Kasumi-1 (cell line): Measurements from ENCODE around the gene IFI27L2.

Experiments used
- DNase-seq, 2 experiments: peaks; one replicate each; lab custom pipeline; 2025; lab: John Stamatoyannopoulos, UW

The IFI27L2 gene

DNA sequence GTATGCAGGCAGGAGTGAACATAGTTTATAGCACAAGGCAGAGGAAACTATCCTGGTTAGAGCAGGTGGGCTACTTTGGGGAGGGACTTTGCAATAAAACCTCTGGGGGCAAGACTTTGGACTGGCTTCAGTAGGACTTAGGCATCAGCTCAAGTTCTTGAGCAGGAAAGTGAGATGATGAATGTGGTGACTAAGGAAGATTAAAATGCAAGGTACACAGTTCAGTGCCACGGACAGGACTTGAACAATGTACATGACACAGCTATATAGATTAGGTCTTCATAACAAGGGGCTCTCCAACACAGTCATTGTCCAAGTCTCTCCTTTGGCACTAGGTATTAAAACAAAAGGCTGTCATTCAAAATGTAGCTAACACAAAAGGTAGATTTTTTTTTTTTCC is 23.3 kb upstream of the IFI27L2 start:
- no peak for DNase-seq

DNA sequence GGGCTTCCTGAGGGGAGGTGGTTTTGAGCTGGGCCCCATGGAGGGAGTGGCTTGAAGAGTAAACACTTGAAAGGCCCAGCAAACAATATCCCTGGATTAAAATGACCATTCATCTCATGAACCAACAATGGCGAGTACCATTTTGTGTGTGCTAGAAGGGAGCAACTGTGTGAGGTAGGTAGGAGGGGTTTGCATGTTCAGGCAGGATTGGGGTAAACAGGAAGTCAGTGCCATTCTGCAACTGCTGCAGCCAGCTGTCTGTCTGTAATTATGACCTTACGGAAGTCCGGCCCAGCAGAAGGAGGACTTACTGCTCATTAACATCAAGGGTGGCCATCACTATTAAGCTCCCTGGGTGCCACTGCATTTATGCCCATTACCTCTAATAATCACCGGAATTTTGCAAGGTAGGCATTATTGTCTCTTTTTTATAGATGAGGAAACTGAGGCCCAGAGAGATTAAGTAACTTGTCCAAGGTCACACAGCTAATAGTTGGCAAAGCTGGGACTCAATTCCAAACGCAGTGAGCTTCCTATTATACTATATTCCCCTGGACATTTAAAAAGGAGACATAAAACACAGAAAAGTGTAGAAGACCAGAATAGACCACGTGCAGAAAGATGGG is 16.6 kb upstream of the IFI27L2 start:
- DNase-seq, result no peak

DNA sequence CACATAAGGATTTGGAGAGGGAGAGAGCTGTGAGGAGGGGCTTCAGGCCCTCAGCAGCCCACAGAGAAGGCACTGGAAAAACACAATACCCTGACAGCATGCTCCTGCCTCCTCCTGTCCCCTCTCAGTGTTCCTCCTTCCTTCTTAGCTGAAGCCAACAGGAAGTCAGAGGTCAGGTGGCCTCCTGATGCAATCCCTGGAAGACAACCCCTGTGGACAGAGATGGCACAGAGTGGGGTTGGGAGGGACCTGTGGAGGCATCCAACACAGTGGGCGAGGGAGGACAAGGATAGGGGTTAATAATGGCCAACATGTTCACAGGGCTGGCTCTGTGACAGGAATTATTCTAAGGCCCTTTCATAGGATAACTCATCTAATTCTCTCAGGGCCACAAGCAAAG is 15.4 kb upstream of the IFI27L2 start:
- DNase-seq, result peak; percentile 17 to 32

DNA sequence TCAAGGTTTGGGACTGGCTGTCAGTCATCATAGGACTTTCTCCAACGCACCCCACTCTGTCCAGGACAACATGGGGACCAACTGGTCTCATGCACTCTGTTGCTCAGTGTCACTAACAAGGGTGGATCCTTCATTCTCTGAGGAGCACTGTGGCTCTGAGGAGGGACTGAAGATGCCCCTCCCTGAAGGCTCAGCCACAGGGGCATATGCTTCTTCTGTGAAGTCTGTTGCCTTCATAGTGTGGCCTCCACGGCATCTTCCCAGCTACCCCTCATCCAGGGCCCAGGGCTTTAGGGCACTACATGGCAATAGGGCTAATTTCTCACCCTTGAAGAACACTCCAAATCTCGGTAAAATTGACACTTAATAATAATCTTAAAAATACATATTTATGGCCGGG is 14.3 kb upstream of the IFI27L2 start:
- DNase-seq, result no peak

DNA sequence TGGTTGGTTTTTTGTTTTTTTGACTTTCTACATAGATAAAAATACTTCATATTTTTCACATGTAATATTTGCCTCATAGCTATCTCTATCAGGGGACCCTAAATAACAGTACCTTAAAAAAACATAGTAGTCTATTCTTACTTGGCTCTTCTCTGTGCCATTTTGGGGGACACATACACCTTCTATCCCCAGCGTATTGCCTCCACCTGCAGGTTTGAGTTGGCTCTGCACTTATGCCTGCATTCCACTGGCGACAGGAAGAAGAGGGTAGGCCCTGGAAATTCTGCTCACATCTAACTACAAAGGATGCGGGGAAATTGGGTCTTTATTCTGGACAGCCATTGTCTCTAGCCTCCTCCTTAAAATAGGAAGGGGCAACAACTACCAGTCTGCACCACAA is 13.8 kb upstream of the IFI27L2 start:
- DNase-seq, result peak; percentile 10 to 23

DNA sequence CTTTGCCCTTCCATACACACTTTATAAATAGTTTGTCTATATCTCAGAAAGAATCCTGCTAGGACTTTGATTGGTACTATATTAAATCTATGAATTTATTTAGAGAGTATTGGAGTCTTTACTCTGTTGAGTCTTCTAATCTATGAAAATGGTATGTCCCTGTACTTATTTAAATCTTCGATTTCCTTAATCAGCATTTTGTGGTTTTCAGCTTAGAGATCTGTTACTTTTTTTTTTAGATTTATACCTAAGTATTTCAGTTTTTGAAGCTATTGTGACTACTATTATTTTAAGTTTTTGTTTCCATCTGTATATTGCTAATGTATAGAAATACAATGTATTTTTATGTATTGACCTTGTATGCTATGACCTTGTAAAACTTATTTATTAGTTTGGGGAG is 13.4 kb upstream of the IFI27L2 start:
- DNase-seq, result no peak

DNA sequence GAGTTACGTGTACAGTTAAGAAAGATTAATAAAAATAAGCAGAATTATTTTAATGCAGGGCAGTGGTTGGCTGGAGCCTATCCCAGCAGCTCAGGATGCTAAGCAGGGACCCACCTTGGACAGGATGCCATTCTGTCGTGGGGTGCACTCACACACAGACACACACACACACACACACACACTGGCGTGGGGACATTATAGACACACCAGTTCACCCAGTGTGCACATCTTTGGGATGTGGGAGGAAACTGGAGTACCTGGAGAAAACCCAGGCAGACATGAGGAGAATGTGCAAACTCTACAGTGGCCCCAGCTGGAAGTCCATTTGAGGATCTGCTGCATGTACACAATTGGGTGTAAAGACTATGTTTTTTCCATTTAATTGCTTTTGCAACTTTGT is 12.8 kb upstream of the IFI27L2 start:
- DNase-seq, result no peak

DNA sequence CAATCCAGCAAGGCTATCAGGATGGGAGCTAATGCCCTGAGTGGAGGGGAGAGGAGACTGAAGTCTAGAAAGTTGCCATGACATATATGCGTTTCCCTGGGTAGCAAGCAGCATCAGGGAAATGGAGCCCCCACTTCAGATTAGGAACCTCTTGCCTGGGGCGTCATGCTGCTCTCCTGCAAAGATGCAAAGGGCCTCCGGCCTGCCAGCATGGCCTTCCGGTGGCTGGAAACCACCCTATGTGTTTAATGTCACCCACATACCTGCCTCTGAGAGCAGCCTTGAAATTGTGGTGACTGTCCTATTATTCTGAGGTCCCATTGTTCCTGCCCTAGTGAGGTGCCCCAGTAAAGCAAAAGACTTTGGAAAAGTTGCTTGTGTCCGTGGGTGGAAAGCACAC is 10.0 kb upstream of the IFI27L2 start:
- no peak for DNase-seq

DNA sequence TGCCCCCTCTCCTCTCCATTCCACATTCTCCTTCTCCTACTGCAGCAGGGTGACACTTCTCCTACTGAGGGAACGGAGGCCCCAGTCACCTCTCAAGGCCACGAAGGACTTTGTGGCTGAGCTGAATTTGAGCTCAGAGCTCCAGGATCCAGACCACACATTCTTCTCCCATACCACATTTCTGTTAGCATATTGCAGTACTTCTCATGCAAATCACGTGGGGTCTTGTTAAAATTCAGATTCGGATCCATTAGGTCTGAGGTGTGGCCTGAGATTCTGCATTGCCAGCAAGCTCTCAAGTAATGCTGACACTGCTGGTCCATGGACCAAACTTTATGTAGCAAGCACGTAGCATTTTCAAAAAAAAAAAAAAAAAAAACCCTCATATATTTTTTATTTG is 9.6 kb upstream of the IFI27L2 start:
- DNase-seq, result no peak

DNA sequence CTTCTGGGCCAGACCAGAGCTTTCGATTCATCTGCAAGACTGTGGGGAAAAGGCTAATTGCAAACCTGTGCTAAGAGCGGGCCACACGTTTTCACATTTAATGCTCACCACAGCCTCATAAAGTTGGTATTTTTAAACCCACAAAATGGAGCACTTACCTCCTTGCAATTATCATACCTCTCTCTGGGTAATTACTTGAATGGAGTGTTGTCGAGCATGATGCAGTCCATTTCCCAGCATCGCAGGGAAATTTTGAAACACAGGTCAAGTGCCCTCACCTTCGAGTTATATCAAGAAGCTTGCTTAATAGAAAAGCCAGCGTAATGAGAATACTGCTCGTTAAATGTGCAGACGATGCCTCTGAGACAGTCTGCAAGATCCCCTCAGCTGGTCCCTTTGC is 8.8 kb upstream of the IFI27L2 start:
- no peak for DNase-seq

DNA sequence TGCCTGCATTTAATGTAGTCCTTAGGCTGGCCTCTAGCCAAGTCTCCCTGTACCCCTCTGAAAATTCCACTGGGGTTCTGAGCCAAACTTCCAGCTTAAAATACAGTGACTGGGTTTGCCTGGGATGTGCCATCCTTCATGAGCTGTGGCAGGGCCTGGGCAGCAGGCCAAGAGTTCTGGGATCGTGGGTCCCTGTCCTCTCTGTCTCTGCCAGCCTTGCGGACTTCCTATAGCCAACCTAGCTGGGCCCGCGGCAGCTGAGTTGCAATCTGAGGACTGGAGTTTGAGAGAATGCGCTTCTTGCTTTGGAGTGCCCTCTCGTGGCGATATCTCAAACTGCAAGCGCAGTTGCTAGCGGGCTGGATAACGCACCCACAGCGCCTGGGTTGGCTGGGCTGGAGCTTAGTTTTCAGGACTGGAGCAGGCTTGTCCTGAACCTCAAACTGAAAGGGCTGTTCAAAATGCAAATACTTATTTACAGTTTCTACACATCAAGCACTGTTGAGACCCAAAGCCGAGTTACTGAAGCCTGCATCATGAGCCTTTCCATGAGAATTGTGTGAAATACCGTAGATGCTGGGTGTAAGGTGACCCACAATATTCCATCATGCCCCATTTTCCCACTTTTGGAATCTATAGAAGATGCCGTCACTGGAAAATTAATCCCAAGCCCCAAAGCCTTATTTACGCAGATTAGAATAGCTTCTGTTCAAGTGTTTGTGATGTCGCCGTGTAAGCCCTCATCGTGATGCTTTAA is 7.3 kb upstream of the IFI27L2 start:
- peak; percentile 86 to 90 for DNase-seq

DNA sequence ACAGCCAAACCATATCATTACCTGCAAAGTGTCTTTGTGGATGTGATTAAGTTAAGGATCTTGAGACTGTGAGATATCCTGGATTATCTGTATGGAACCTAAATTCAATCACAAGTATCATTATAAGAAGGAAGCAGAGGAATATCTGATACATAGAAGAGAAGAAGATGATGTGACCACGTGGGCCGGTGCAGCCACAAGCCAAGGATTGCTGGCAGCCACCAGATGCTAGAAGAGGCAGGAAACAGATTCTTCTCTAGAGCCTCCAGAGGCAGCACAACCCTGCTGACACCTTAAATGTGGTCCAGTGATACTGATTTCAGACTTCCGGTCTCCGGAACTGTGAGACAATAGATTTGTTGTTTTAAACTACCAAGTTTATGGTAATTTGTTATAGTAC is 6.1 kb upstream of the IFI27L2 start:
- DNase-seq, result no peak

DNA sequence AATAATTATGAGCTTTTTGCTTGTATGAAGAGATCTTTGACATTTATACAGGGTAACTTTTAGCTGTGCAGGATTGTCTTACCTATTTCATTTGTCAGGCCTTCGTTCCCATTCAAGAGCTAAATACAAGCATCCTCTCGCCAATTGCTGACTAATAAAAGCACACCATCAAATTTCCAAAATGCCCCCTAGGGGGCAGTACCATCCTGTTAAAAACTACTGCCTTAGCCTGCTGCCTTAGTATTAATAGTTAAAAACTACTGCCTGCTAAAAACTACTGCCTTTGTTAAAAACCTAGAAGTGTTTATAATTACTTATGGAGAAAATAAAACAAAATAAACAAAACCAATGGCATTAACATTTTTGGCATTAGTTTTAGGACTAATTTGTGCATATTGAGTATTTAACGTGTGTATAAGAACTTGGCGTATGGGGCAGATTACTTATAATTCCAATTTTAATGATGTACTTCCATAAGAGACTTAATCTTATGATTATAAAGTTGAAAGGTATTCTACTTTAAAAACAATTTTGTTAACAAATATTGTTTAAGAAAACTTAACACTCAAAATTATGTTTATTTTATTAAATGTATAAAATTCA is 3.0 kb upstream of the IFI27L2 start:
- DNase-seq, result peak; percentile 82 to 85

DNA sequence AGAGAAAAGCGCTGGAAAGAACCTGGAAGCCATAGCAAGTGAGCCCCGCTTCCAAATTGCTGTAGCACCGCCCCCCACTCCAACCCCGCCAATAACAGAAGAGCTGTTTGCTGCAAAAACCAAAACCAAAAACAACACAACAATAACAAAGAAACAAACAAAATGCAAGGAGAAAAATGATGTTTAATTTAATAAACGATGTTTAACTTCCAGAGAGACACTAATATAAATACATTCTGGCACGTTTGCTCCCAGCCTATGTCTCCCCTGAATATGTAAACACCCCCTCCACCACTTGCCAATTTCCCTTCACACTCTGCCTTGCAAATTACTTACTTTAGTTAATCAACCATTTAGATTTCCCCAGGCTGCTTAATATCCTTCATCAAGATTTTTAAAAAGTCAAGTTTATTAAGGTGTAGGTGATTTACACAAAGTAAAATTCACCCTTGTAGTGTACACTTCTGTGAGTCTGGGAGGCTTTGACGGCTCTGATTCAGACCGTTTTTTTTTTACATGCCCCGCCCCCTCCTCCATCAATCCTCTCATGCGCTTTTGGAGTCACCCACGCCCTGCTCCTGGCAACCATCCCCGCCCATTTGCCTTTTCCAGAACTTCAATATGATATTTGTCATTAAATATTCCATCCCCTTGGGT is 482 bp upstream of the IFI27L2 start:
- peak; percentile 2 to 45 for DNase-seq

DNA sequence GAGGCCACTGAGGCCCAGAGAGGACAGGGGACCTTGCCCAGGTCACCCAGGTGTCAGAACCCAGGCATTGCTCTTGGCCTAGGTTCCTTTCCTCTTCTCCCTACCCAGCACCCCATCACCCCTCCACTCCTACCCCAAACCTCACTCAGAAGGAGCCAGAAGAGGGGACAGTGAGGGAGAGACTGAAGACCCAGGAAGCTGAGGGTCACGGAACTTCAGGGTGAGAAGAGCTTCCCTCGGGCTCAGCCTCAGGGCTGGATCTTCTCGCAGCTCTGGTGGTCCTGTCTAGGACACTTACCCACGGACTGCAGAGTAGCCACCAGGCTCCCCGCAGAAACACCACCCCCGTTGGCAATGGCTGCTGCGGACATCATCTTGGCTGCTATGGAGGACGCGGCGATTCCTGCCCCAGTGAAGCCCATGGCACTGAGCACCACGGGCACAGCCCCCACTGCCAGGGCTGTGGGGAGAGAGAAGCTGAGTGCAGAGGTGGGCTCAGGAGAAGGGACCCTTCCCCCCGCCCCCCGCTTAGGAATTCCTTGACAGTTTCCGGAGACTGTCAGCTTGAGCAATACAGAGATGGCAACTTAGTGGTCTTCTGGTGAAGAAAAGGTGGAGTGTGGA is 1.1 kb downstream of the IFI27L2 start:
- no peak for DNase-seq

DNA sequence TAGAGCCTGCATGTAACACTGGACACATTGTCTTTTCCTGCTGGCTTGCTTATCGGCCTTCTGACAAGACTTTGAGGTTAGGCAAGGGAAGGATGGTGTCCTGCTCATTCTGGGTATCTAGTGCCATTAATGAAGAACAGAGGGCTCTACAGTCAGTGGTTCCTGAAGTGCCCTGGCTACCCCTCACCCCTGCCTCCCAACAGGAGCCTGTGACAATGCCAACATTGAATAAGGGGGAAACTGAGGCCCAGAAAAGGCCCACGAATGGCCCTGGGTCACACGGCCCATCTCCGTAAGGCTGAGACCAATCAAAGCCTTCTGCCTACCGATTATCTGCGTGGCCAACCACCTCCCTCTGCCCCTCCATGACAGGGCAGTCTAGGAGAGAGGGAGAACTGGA is 2.1 kb downstream of the IFI27L2 start:
- no peak for DNase-seq

DNA sequence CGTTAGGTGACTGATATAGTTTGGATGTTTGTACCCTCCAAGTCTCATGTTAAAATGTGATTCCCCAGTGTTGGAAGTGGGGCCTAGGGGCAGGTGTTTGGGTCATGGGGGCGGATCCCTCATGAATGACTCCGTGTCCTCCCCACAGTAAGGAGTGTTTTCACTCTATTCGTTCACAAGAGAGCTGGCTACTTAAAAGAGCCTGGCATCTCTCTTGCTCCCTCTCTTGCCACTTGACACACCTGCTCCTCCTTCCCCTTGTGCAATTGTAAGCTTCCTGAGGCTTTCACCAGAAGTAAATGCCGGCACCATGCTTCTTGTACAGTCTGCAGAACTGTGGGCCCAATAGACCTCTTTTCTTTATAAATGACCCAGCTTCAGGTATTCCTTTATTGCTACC is 2.6 kb downstream of the IFI27L2 start:
- no peak for DNase-seq

DNA sequence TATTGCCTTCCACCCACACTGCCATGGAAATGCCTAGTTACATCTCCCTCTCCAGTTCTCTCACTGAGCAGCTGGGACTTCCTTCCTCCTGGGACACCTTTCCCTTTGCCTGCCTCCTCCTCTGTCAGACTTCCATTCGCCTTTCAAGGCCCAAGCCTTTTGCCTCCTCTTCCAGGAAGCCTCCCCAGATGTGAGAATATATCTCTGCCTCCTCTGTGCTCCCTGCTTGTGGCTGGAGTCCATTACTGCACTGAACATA is 3.1 kb downstream of the IFI27L2 start:
- DNase-seq, result no peak

DNA sequence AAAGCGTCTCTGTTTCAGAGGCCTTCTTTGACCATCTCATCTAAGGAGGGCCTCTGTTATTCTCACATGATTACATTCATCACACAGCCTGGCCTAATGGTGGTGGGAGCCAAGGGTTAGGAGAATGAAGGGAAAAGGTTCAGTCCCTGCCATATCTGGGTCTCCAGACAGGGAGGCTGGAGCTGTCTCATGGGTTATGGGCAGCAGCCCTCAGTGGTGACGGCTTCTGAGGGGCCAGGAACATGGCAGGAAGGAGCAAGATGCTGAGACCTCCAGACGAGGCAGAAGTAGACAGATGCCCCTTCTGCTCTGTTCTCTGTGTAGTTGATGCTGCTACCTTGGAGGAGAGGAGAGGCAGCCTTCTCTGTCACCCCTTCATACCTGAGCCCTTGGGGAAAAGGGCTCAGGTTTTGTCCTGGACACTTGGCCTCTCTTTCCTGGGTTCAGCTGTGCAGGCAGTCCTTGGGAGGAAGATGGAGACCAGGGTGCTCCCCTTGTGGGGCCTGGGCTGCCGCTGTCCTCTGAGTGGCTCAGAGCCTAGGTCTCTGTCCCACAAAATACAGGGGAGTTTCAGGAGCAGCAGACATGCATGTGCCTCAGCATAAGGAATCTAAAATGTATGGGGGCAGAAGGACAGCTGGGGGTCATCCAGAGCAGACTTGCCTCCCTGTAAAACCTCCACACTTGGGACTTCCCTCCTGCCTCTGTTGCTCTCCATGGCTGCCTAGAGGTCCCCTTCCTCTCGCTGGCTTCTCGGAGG is 3.6 kb downstream of the IFI27L2 start:
- DNase-seq, result no peak

DNA sequence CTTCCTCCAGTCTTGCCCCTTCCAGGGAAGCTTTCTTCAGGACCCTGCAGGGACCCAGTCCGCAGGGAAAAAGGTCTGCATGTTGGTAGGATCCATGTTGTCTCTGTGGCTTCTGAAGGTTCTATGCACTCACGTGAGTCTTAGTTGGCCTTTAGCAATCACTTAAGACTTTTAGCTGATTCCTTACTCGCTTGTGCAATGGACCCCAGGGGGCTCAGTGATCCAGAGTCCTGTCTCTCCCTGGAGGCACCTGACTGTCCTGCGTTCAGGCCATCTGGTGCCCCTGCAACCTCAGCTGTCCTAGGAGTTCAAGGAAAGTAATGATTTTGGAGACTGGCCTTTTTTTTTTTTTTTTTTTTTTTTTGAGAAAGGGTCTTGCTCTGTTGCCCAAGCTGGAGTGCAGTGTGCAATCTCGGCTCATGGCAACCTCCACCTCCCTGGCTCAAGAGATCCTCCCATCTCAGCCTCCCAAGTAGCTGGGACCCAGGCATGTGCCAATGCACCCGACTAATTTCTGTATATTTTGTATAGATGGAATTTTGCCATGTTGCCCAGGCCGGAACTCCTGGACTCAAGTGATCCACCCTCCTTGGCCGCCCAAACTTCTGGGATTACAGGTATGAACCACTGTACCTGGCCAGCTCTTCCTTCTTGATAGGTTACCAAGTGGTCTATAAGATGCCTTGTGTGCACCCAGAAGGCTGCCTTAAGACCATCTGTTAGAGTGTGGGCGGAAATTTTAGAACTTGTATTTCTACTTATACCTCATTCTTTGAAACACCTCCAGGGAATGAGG is 4.6 kb downstream of the IFI27L2 start:
- DNase-seq, result no peak

DNA sequence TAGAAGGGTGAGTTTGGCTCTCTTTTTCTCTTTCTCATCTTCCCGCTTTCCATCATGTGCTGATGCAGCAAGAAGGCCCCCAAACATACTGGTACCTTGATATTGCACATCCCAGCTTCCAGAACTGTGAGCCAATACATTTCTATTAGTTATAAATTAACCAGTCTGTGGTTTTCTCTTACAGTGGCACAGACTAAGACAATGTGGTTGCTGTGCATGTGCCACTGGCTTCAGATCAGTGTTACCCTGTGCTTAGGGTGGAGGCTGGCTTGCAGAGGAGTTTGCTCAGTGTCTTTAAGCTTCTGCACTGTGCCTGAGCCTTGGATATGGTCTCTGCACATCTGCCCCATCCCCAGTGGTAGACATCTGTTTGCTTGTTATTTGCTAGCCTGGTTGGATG is 5.5 kb downstream of the IFI27L2 start:
- DNase-seq, result no peak
